22Rv1 (cell line): ENCODE measurements around the gene TLR6.

Experiments used
- ZFX ChIP-seq: fragments of 450-650 bp; IDR thresholded peaks from 2 replicates; pipeline ENCODE4 v1.6.1; 2017; ENCODE audit warnings: antibody characterized with exemption, borderline replicate concordance
- TF ChIP-seq, protein P1 (sequence below): fragments of 450-650 bp; IDR thresholded peaks from 2 replicates; pipeline ENCODE4 v1.5.1; 2017; ENCODE audit warnings: mild to moderate bottlenecking

DNA sequence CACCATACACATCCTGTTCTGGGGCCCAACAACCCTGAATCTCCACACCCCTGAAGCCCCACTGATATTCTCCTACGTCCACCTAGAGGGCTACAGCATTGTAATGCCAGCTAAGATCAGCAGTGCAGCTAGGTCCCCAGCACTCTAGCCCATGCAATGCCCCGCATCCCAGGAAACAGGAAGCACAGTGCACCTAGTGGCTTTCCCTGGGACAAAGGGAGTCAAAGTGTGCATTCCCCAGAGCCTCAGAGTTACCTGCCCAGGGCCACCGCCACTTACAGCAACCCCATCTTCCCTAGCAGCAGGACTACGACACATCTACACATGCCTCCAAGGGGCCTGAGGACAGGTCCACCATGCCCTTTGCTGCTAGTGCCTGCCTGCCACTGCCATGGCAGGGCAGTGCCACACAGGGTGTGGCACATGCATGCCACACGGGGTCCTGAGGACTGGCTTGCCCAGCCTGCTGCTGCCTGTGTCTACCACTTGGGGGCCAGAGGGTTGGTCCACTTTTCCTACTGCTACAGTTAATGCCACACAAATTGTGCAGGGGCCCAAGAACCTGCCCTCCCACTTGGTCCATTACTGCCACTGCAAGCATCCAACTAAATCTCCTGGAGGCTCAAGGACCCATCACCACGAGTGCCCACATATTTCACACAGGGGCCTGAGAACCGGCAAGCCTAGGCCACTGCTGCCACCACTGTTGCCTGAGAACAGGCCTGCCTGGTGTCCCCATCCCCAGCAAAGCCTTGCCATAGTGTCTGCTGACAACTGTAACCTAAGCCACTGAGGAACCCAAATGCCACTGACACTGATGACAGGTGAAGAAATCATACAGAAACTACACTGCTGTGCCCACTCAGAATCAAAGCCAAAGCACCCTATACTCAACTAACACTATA is 23.7 kb downstream of the TLR6 start:
- TF ChIP-seq, protein P1, sequence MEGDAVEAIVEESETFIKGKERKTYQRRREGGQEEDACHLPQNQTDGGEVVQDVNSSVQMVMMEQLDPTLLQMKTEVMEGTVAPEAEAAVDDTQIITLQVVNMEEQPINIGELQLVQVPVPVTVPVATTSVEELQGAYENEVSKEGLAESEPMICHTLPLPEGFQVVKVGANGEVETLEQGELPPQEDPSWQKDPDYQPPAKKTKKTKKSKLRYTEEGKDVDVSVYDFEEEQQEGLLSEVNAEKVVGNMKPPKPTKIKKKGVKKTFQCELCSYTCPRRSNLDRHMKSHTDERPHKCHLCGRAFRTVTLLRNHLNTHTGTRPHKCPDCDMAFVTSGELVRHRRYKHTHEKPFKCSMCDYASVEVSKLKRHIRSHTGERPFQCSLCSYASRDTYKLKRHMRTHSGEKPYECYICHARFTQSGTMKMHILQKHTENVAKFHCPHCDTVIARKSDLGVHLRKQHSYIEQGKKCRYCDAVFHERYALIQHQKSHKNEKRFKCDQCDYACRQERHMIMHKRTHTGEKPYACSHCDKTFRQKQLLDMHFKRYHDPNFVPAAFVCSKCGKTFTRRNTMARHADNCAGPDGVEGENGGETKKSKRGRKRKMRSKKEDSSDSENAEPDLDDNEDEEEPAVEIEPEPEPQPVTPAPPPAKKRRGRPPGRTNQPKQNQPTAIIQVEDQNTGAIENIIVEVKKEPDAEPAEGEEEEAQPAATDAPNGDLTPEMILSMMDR, result no peak
- TF ChIP-seq ZFX, result no peak
